ENCODE results near the gene TMEM130.

The TMEM130 gene

DNA sequence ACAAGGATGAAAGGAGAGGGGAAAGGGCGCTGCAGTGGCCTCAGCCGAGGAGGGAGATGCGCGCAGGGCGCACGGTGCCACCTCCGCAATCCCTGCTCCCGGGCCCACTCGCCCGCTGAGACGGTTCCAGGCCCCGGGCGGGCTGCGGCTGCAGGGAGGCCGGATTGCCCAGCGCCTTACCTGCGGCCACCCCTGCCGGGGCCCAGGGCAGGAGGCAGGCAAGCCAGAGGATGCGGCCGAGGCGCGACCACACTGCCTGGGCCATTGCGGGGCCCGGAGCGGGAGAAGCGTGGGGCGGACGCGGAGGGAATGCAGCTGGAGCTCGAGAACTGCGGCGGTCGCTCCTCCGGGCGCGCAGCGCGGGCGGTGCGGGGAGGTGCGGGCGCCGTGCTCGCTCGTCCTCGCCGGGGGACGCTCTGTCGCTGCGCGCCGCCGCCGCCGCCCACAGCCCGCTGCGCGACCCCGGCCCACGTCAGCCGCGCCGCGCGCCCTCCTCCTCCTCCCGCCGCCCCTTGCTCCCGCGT is at the start of gene TMEM130:
TMEM130 (minus strand) TSS at position 418 of the 524 bp plus-strand sequence; CDS start at position 265, 153 bp downstream.
- DNase-seq (ENCODE audit: low spot score), result peak; percentile 18

DNA sequence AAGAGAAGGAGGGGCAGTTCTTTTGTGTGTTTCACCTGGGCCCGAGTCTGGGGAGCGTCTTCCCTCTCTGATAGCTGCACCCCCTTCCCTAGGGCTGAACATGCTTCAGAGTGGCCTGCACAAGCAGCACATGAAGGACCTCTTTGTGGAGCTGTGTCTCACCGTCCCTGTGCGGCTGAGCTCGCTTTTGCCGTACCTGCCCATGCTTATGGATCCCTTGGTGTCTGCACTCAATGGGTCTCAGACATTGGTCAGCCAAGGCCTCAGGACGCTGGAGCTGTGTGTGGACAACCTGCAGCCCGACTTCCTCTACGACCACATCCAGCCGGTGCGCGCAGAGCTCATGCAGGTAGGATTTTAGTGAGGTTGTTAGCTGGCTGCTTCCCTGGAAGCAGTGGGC is 47.5 kb upstream of the TMEM130 start:
- DNase-seq (ENCODE audit: low spot score), result no peak

- no peak for DNase-seq (ENCODE audit: low spot score)
These were observed 43.8 kb upstream of the TMEM130 start for GRCh38 chr7:98913612-98914011.

DNA sequence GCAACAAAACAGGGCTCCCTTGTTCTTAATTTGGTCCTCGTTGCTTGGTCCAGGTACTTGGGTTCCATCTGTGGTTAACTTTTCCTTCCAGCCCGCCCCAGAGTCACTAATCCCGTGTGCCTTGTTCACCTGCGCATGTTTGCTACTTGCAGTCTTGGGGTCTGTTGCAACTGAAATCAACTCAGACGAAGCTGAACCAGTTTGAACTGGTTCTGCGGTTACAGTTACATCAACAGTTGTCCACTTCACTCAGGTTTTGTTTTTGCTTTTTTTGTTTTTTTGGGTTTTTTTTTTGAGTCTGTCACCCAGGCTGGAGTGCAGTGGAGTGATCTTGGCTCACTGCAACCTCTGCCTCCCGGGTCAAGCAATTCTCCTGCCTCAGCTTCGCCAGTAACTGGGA is 43.2 kb upstream of the TMEM130 start:
- no peak for DNase-seq (ENCODE audit: low spot score)

DNA sequence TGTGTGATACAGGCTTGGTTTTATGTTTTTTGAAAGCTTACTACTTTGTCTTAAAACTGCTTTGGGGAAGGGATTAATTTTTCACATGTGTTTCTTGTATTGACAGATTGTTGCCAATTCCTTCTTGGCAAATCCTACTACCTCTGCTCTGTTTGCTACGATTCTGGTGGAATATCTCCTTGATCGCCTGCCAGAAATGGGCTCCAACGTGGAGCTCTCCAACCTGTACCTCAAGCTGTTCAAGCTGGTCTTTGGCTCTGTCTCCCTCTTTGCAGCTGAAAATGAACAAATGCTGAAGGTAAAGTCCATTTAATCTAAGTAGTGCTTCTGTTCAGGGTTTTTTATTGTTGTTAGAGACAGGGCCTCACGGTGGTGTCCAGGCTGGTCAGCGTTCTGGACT is 42.1 kb upstream of the TMEM130 start:
- DNase-seq (ENCODE audit: low spot score), result no peak

DNA sequence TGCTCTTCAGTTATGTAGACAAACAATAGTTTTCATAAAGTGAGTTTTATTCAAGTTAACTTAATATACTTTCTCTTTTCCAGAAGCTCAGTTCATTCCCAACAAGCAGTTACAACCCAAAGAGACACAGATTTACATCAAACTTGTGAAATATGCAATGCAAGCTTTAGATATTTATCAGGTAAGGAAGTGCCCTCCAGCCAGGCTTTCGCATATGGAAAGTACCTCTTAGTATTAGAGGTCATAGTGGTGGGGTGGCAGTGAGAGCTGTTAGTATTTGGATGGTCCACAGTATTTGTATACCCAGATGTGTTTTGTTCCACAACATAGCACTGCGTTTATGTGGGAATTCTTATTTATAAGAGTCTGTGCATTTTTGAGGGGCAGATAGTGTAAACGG is 40.6 kb upstream of the TMEM130 start:
- DNase-seq (ENCODE audit: low spot score), result no peak

- no peak for DNase-seq (ENCODE audit: low spot score)
These were observed 39.7 kb upstream of the TMEM130 start for GRCh38 chr7:98909487-98909886.

- no peak for DNase-seq (ENCODE audit: low spot score)
These were observed 38.8 kb upstream of the TMEM130 start for GRCh38 chr7:98908585-98908984.

DNA sequence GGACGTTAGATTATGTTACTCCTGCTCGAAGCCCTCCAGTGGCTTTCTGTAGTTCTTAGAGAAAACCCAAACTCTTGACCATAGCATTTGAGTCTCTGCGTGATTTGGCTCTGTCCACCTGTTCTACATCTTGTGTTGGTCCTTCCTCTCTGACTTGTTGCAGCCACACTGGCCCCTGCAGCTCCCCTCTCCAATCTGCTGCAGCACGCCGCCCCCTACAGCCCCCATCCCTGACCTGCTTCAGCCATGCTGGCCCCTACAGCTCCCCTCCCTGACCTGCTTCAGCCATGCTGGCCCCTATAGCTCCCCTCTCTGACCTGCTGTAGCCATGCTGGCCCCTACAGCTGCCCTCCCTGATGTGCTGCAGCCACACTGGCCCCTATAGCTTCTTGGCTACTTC is 37.8 kb upstream of the TMEM130 start:
- no peak for DNase-seq (ENCODE audit: low spot score)

DNA sequence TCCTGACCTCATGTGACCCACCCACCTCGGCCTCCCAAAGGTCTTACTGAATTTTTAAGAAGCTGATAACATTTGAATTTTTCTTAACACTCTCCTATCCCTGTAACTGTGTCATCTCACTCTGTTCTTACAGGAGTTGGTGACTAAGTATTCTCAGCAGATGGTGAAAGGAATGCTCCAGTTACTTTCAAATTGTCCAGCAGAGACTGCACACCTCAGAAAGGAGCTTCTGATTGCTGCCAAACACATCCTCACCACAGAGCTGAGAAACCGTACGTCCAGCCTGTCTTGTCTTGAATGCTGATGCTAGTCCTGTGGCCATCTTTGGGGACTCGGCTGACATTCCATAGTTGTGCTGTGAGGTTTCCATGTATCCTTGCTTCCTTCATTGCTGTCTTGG is 33.4 kb upstream of the TMEM130 start:
- DNase-seq (ENCODE audit: low spot score), result no peak

DNA sequence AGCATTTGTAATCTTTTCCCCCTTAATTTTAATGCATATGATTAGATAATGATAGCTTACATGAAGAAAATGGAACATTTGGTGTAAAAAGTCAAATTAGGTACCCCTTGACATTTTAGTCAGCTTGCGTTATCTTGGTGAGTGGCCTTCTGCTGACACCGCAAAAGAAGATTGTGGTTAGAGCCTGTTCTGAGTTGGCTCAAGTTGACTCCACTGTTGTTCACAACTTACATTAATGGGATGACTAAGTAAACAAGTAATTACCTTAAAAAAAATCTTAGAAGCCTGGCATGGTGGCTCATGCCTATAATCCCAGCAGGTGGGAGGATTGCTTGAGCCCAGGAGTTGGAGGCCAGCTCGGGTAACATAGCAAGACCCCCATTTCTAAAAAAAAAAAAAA is 32.7 kb upstream of the TMEM130 start:
- DNase-seq (ENCODE audit: low spot score), result no peak

DNA sequence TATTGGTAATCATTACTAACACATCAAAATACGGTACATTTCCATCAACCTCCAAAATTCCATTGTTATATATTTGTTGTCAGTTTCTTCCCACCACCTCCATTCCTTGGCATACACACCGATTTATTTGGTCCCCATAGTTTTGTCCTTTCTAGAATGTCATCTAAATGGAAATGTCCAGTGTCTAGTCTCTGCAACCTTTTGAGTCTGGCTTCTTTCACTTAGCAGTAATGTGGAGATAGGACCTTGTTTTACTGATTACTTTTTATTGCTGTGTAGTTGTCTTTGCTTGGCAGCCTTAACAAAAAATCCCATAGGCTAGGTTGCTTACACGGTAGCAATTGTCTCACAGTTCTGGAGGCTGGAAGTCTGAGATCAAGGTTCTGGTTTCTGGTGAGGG is 31.0 kb upstream of the TMEM130 start:
- DNase-seq (ENCODE audit: low spot score), result no peak

- DNase-seq (ENCODE audit: low spot score), result no peak
These were observed 30.0 kb upstream of the TMEM130 start for GRCh38 chr7:98899816-98900215.

- no peak for DNase-seq (ENCODE audit: low spot score)
These were observed 22.8 kb upstream of the TMEM130 start for GRCh38 chr7:98892609-98893008.

GRCh38 chr7:98887038-98887437 is 17.2 kb upstream of the TMEM130 start:
- no peak for DNase-seq (ENCODE audit: low spot score)

DNA sequence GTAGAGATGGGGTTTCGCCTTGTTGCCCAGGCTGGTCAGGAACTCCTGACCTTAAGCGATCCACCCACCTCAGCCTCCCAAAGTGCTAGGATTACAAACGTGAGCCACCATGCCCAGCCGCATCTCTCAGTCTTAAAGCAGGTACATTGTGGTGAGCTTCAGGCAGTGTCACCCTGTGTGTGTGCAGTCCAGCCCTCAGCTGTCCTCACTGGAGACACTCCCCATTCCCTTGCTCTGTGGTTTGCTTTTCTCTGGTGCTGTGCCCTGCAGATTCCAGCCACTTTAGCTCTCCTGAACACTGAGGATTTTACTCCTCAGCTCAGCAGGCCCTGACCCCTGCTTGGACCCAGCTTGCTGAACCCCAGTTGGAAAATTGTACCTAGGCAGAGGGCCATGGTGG is 14.6 kb upstream of the TMEM130 start:
- DNase-seq (ENCODE audit: low spot score), result no peak

DNA sequence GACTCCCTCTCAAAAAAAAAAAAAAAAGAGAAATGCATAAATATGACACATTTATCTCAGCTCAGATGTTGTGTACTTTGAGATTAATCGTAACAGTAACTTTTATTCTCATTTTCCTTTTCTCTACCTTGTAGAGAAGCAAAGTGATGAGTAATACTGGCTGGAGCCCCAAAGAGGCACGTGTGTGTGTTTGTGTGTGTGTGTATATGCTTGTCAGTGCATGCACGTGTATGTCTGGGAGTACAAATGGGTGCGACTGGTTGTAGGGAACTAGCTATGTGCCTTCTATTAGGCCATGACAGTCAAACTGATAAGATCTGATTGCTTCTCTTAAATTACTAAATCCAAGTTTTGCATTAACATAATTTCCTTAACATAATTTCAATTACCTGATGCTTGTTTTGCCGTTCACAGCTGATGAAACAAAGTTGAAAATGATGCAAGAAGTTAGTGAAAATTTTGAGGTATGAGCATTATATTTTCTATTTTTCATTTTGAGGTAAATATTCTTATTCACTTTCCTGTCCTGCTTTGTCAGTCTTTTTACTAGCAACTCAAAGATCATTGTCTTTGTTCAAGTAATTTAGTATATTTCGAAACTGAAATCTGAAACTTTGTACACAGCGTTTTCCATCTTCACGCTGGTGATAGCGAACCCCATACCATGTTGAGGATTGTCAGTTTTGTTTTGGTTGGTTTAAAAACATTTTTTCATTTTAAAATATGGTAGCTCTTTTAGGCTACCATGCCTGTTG is 11.9 kb upstream of the TMEM130 start:
- no peak for DNase-seq (ENCODE audit: low spot score)

DNA sequence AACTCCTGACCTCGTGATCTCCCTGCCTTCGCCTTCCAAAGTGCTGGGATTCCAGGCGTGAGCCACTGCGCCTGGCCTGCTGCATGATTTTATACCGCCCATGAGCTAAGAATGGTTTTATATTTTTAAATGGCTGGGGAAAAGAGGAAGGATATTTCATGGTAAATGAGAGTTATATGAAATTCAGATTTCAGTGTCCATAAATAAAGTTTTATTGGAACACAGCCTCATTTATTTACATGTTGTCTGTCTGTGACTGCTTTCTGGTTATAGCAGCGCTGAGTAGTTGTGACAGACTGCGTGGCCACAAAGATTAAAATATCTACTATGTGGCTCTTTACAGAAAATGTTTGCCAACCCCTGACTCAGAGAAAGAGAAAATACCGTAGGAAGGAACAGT is 10.7 kb upstream of the TMEM130 start:
- DNase-seq (ENCODE audit: low spot score), result no peak

- DNase-seq (ENCODE audit: low spot score), result no peak
These were observed 10.1 kb upstream of the TMEM130 start for GRCh38 chr7:98879979-98880315.

DNA sequence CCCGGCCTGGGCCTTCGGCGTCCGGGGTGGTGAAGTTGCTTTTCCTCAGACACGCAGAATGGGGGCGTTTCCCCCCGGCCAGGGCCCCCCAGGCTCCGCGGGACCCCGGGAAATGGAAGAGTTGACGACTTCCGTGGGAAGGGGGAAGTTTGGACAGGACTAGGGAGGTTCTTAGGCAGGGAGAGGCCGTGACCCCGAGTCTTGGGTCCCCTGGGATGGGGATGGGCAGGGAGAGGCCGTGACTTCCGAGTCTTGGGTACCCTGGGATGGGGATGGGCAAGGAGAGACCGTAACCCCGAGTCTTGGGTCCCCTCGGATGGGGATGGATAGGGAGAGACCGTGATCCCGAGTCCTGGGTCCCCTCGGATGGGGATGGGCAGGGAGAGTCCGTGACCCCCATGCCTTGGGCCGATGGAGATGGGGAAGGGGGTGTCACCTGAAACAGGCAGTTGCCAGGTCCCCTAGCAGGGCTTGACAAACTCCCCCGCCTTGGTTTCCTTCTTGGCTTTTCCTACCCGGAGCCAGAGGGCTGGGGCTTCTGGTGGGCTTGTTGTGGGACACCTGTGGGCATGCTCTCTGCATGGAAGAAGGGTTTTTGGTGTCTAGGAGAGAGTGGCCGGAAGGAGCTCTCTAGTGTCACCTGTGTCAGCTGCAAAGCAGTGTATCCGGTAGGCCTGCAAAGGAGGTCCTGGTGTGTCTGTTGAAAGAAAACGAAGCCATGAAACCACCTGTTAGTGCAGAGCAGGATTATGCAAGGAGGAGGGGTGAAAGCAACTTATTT is 9.6 kb upstream of the TMEM130 start:
- DNase-seq (ENCODE audit: low spot score), result no peak

DNA sequence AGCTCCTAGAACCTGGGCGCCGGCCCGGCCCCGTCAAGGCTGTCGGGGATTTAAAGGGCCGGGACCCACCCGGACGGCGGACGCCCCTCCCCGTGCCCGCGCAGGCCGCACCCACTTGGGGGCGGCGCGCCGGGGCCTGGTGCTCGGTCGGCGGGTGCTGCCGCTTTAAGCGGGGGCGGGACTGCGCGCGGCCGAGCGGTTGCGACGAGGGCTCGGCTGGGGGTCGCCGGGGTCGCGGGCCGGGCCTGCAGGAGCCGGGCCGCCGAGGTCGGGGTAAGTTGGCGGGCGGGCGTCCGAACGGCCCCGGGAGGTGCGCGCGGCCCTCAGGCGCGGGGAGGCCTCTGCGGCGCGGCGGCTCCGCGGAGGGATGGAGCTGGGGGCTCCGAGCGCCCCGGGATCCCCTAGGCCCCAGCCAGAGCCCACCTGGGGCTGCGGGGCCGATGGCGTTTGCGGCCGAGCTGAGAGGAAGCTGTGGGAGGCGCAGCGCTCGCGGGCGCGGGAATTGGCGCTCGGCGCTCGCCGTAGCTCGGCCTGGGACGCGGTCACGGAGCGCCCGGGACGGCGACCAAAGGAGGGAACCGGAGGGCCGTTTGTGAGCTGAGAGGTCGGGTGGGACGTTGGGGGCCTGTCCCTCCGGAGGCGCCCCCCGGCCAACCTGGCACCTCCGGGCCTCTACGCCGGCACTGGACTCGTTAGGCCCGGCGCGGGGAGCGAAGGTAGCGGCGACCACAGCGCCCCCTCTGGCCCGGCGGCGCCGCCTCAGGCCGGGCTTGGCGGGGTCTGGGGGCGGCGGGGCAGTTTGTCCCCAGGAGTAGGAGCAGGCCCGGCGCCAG is 8.8 kb upstream of the TMEM130 start, which contains the start of gene TRRAP:
TRRAP (plus strand) TSS at position 168 of the 833 bp plus-strand sequence. CDS start 2,619 bp downstream, outside the sequence.
- peak; percentile 54 for DNase-seq (ENCODE audit: low spot score)

DNA sequence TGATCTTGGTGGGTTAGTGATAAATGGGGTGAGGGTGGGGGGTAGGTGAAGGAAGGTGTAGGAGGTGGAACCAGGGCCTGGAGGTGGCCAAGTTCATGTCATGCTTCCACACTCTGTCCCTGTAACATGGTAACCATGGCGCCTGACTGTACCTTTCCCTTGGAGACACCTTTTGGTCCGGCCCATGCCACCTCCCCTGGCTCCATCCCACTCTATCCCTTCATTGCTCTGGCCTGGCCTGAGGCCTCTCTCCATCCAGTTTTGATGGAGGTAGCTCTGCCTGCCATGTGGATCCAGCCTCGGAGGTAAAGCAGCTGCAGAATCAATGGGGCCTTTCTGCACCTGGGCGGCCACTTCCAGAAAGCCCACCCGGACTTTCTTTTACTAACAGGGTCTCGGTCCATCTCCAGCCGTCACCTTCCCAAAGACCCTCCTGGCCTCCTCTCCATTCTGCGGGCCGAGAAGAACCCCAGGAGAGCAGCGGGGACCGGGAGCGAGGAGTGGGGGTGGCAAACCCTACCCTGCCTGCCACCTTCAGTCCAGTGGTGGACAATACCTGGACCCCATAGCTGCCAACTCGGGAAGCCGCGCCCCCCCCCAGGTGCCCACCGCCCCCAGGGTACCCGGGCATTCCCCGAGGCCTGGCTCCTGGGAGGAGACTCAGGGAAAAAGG is 8.0 kb upstream of the TMEM130 start:
- DNase-seq (ENCODE audit: low spot score), result no peak

Data from putamen (tissue), 1 donor.